NCI-H1092 treated with DMSO at 0.1 percent for 48 hours (cell line): ENCODE results near the gene MAST3.

ENCODE experiments used
- DNase-seq: peaks from one replicate; lab custom pipeline; 2025; lab: John Stamatoyannopoulos, UW

Gene MAST3

GRCh38 chr19:18159810-18160209, 62.2 kb downstream of the MAST3 start:
- DNase-seq = no peak

GRCh38 chr19:18160493-18160970, 63.0 kb downstream of the MAST3 start:
- DNase-seq = no peak

GRCh38 chr19:18160971-18161635, 63.5 kb downstream of the MAST3 start:
- peak; percentile 55 for DNase-seq

GRCh38 chr19:18161636-18162002, 64.0 kb downstream of the MAST3 start:
- DNase-seq = no peak

GRCh38 chr19:18164072-18164471, 66.5 kb downstream of the MAST3 start:
- DNase-seq = no peak

- DNase-seq = no peak
Observed at GRCh38 chr19:18165794-18166544, 68.4 kb downstream of the MAST3 start.

GRCh38 chr19:18167011-18167410, 69.4 kb downstream of the MAST3 start:
- no peak for DNase-seq

GRCh38 chr19:18167975-18168645, 70.5 kb downstream of the MAST3 start:
- DNase-seq = no peak

GRCh38 chr19:18168673-18169381, 71.2 kb downstream of the MAST3 start:
- DNase-seq = no peak

GRCh38 chr19:18170714-18171255, 73.2 kb downstream of the MAST3 start:
- no peak for DNase-seq

GRCh38 chr19:18171605-18172327, 74.2 kb downstream of the MAST3 start:
- DNase-seq = no peak

GRCh38 chr19:18172331-18173053, 74.9 kb downstream of the MAST3 start:
- no peak for DNase-seq

- DNase-seq = no peak
Observed at GRCh38 chr19:18173054-18173571, 75.5 kb downstream of the MAST3 start.

- peak; percentile 19 for DNase-seq
Observed at GRCh38 chr19:18173572-18174288, 76.2 kb downstream of the MAST3 start, which contains the start of gene IFI30. Gene IFI30, plus strand, starts transcription at chr19:18173813. Its CDS starts 29 bp downstream, at chr19:18173842.

- DNase-seq = no peak
Observed at GRCh38 chr19:18174983-18175382, 77.4 kb downstream of the MAST3 start.

- DNase-seq = no peak
Observed at GRCh38 chr19:18176367-18177310, 79.1 kb downstream of the MAST3 start.

GRCh38 chr19:18179957-18180356, 82.4 kb downstream of the MAST3 start:
- DNase-seq = no peak

GRCh38 chr19:18183529-18183928, 86.0 kb downstream of the MAST3 start:
- DNase-seq = no peak
